HEK293 (cell line): ENCODE measurements around the gene CBFA2T2.

ENCODE experiments used
- BCL11A ChIP-seq: fragments of 450-650 bp; formaldehyde crosslinking; IDR thresholded peaks from 2 replicates; pipeline ENCODE4 v1.5.1; 2016; ENCODE audit warnings: low read depth, missing biosample characterization, missing genetic modification characterization
- HOXC10 ChIP-seq: sonication (generic); formaldehyde crosslinking; IDR thresholded peaks from 2 replicates; pipeline ENCODE4 v1.8.1; 2023; ENCODE audit warnings: mild to moderate bottlenecking, missing genetic modification reagents
- ZBTB7A ChIP-seq: fragments of 450-650 bp; formaldehyde crosslinking; IDR thresholded peaks from 2 replicates; pipeline ENCODE4 v1.5.1; 2016; ENCODE audit warnings: low read depth, missing biosample characterization, missing genetic modification characterization
- ZFP69B ChIP-seq: fragments of 450-650 bp; formaldehyde crosslinking; IDR thresholded peaks from 2 replicates; pipeline ENCODE4 v1.5.1; 2016; ENCODE audit warnings: missing biosample characterization, missing genetic modification characterization
- ZNF274 ChIP-seq, 2 experiments: fragments of 200-500 bp in 1 of 2; fragments of 450-650 bp in 1 of 2; sonication (Bioruptor generic) in 1 of 2; formaldehyde crosslinking in 1 of 2; IDR thresholded peaks; 2 replicates each; pipeline versions ENCODE4 v1.5.1 to v1.6.1; 2014 to 2016; ENCODE audit warnings: borderline replicate concordance in 1 of 2, inconsistent platforms in 1 of 2, low read length in 1 of 2, missing biosample characterization in 1 of 2, missing genetic modification characterization in 1 of 2
- ZNF324 ChIP-seq: fragments of 450-650 bp; formaldehyde crosslinking; IDR thresholded peaks from 2 replicates; pipeline ENCODE4 v1.5.1; 2016; ENCODE audit warnings: missing biosample characterization, missing genetic modification characterization
- ZNF488 ChIP-seq: fragments of 450-650 bp; formaldehyde crosslinking; IDR thresholded peaks from 2 replicates; pipeline ENCODE4 v1.5.1; 2016; ENCODE audit warnings: missing biosample characterization, missing genetic modification characterization
- ZNF596 ChIP-seq: fragments of 450-650 bp; IDR thresholded peaks from 2 replicates; pipeline ENCODE4 v1.5.0; 2018; ENCODE audit warnings: missing biosample characterization, mild to moderate bottlenecking, missing genetic modification characterization, moderate library complexity
- TF ChIP-seq, protein P1 (sequence below): fragments of 450-650 bp; formaldehyde crosslinking; IDR thresholded peaks from 2 replicates; pipeline ENCODE4 v1.5.1; 2016; ENCODE audit warnings: missing biosample characterization, missing genetic modification characterization

DNA sequence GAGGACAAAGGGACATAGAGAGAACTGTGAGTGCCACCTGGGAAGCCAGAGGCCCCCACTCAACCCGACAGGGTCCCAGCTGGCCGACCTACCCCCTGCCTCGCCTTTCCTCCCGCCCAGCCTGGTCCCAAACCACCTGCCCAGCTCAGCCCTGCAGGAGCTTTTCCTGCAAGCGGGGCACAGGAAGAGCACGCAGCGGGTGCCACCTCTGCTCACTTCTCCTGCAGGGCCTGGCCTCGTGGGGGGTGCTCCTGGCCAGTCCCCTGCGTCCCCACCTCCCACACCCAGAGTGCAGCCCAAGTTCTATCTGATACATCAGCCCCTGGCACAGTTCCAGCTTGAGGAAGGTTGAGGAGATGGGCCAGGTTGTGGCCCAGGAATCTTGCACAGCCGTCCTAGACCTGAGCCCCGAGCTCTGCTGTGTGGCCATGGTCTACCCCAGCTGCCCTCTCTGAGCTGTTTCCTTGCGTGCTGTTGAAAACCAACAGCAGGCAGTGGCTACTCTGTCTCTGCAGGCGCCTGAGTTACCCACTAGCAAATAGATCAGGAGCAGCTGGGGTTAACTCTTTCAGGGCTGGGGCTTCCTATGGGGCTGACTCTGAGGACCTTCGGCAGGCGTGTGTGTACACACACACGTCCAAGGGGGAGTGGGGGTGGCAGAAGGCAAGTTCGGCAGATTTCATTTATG, 182.7 kb downstream of the CBFA2T2 start:
- TF ChIP-seq BCL11A (tag by site-specific recombination) (no peak), ZNF274 (IDR thresholded peaks at IDR 0.05; ENCODE audit: low read length) (no peak), ZNF274 (tag by site-specific recombination; IDR thresholded peaks at IDR 0.05; ENCODE audit: borderline replicate concordance) (no peak), HOXC10 (CRISPR knock-in tag) (no peak), ZNF596 (no peak), ZBTB7A (tag by site-specific recombination) (no peak), ZNF488 (tag by site-specific recombination) (no peak), ZFP69B (tag by site-specific recombination) (no peak), ZNF324 (no peak)
- TF ChIP-seq, protein P1, sequence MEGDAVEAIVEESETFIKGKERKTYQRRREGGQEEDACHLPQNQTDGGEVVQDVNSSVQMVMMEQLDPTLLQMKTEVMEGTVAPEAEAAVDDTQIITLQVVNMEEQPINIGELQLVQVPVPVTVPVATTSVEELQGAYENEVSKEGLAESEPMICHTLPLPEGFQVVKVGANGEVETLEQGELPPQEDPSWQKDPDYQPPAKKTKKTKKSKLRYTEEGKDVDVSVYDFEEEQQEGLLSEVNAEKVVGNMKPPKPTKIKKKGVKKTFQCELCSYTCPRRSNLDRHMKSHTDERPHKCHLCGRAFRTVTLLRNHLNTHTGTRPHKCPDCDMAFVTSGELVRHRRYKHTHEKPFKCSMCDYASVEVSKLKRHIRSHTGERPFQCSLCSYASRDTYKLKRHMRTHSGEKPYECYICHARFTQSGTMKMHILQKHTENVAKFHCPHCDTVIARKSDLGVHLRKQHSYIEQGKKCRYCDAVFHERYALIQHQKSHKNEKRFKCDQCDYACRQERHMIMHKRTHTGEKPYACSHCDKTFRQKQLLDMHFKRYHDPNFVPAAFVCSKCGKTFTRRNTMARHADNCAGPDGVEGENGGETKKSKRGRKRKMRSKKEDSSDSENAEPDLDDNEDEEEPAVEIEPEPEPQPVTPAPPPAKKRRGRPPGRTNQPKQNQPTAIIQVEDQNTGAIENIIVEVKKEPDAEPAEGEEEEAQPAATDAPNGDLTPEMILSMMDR (tag by site-specific recombination), result no peak
